ENCODE data around the gene HIPK4. TPM values are rescaled to one million over a fixed set of nuclear protein-coding genes. Genes with fewer than 3 reads are reported as not detected.

The HIPK4 gene
- total RNA-seq, 1 donor from 2014 or later, result 0.21 TPM

- ATAC-seq (peak; percentile 83 to 88), DNase-seq (peak; percentile 59)
- Histone ChIP-seq H3K9me3 (no peaks in the 10 kb centered on the region), H3K4me3 (no peak overlapping the region), H3K27ac (no peak overlapping the region), H3K36me3 (peaks cover 85% of the 10 kb centered on the region), H3K27me3 (ENCODE audit: low read depth) (no peaks in the 10 kb centered on the region), H3K4me1 (no peaks in the 10 kb centered on the region)
- no peak for TF ChIP-seq CTCF (IDR thresholded peaks at IDR 0.05)
- intact Hi-C loops (cut with DNase I), result no loop called here
Measured at GRCh38 chr19:40331052-40331451, 58.9 kb downstream of the HIPK4 start.

Small RNA genes lying within 50 kb of the gene (microRNA-seq; reads per million reads assigned to microRNA genes)
- gene MIR6796 (ENCODE audit: borderline number of aligned reads), result not detected

Other genes with a start within 250 kb of the HIPK4 start
- gene MAP3K10, start 198.8 kb downstream of the HIPK4 start, total RNA-seq, result 17.4 TPM
- not detected for gene TTC9B, start 171.8 kb downstream of the HIPK4 start, total RNA-seq
- not detected for gene CCNP, start 163.5 kb downstream of the HIPK4 start, total RNA-seq
- gene AKT2, start 104.8 kb downstream of the HIPK4 start, total RNA-seq, result 102 TPM
- gene C19orf47, start 41.8 kb downstream of the HIPK4 start, total RNA-seq, result 15.7 TPM
- gene PLD3, start 41.5 kb downstream of the HIPK4 start, total RNA-seq, result 355 TPM
- gene PRX, start 23.2 kb upstream of the HIPK4 start, total RNA-seq, result 51.5 TPM
- 17.6 TPM for gene SERTAD1, start 35.8 kb upstream of the HIPK4 start, total RNA-seq
- gene SERTAD3, start 54.2 kb upstream of the HIPK4 start, total RNA-seq, result 30.7 TPM
- 123 TPM for gene BLVRB, start 75.6 kb upstream of the HIPK4 start, total RNA-seq
- 0.53 TPM for gene SPTBN4, start 76.8 kb upstream of the HIPK4 start, total RNA-seq
- gene SHKBP1, start 186.7 kb upstream of the HIPK4 start, total RNA-seq, result 91.2 TPM
- 316 TPM for gene LTBP4, start 211.2 kb upstream of the HIPK4 start, total RNA-seq